HG03045 (cell line): Measurements from ENCODE around the gene PRH2.

Experiments used
- ATAC-seq: cut with Tn5 transposase; IDR thresholded peaks from one replicate; pipeline ENCODE4 v1.9.1; 2021; ENCODE audit warnings: mild to moderate bottlenecking, moderate library complexity; ENCODE audit not compliant: unreplicated experiment

The PRH2 gene

DNA sequence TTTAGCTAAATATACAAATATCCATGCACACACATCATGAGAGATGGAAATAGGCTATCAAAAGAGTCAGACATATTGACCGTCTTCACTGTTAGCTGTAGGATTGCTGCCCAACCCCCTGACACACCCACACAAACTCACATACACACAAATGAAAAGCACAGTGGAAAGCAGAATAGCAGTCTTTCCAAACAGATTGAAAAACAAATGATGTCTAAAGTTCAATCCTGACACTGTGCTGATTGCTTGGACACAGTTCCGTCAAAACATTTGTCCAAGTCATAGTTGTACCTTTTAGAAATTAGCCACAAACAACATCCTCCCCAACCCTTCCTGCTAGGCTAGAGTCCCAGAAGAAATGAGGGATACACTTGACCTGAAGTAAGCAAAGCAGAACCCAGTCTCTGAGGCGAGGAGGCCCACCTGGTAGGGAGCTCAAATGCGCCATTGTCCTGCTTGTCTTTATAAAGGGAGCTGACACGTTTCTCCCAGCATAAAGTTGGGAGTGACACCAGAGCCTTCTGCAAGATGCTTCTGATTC lies at the start of gene PRH2:
PRH2 (plus strand) TSS at position 491 of the 541 bp plus-strand sequence; CDS start at position 529, 38 bp downstream.
- ATAC-seq, result no peak

DNA sequence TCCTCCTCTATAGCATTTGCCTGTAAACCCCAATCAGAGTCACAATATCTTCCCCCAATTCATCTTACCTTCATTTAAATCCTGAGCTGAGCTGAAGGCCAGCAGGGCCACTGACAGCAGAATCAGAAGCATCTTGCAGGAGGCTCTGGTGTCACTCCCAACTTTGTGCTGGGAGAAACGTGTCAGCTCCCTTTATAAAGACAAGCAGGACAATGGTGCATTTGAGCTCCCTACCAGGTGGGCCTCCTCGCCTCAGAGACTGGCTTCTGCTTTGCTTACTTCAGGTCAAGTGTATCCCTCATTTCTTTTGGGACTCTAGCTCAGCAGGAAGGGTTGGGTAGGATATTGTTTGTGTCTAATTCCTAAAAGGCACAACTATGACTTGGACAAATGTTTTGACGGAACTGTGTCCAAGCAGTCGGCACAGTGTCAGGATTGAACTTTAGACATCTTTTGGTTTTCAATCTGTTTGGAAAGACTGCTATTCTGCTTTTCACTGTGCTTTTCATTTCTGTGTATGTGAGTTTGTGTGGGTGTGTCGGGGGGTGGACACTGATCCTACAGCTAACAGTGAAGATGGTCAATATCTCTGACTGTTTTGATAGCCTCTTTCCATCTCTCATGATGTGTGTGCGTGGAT lies 44.8 kb upstream of the PRH2 start, which contains the start of gene PRH1:
PRH1 (minus strand) TSS at position 170 of the 640 bp plus-strand sequence; CDS start at position 132, 38 bp downstream.
- ATAC-seq, result no peak

DNA sequence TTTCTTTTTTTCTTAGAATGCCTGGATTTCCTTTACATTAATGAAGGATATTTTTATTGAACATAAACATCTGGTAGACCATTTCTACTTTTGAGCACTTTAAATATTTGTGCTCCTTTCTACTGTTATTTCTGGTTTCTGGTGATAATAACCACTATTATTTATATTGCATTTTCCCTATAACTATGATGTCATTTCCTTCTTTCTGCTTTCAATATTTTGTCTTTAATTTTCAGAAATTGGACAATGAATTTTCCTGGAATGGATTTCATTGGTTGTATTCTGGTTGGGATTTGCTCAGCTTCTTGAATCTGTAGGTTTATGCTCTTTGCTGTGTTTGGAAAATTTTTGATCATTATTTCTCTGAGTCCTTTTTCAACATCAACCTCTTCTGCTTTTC lies 39.8 kb upstream of the PRH2 start:
- no peak for ATAC-seq

DNA sequence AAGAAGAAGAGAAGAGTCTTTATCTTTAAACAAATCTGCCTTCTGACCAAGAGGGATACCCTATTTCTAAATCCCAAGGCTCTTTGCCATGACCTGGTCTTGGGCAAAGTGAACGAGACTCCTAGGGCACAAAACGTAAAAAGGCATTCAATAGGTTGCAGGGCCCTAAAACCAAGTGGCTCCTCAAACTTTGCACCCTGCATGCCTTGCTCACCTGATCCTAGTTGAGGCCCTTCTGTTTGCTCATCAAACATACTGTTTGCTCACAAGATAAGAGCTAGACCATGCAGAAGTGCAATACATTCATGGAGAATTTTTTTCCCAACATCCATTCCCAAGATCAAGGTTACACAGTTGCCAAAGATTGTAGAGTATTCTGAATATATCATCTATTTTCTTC lies 37.1 kb upstream of the PRH2 start:
- no peak for ATAC-seq

DNA sequence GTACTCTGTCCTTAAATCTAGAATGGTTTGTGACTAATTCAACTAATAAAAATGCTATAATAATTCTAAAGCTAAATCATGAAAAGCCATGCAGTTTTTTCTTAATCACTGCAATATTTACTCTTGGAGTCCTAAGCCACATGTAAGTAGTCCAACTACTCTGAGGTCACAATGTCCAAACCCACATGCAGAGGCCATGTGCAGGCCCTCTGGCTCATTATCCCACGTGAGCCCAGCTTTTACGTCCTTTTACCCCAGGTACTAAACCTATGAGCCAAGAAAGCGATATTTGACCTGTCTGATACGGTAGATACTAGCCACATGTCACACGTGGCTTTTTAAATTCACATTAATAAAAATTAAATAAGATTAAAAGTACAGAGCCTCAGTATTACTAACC lies 32.2 kb upstream of the PRH2 start:
- no peak for ATAC-seq

DNA sequence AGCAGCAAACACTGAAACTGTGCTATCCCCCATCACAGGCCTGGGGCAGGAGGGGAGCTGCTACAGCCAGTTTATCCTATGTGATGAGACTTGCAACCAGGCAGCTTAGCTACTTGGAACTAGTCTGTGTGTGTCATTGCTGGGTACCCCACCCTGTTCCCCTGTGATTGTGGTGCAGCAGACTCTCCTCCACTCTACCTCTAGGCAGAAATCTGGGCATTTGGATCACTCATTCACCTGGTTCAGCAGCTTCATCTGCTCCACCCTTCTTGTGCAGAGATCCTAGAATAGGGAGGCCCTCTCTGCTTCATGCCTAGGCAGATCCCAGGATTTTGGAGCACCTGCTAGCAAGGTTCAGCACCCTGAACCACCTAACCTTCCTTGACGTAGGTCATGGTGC lies 28.5 kb upstream of the PRH2 start:
- no peak for ATAC-seq

DNA sequence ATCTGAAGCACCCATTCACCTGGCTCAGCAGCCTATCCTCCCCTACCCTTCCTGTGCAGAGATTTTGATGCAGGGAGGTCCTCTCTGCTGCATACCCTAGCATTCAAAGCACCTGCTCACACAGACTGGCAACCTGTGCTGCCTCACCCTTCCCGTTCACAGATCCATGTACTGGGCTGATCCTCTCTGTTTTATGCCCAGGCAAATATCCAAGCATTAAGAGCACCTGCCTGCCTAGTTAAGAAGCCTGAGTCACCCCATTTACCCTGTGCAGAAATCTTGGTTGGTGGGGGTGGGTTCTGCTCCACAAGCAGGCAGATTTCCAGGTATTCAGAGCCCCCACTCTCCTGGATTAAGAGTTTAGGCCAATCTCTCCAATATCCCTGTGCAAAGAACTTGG lies 28.1 kb upstream of the PRH2 start:
- ATAC-seq, result no peak

DNA sequence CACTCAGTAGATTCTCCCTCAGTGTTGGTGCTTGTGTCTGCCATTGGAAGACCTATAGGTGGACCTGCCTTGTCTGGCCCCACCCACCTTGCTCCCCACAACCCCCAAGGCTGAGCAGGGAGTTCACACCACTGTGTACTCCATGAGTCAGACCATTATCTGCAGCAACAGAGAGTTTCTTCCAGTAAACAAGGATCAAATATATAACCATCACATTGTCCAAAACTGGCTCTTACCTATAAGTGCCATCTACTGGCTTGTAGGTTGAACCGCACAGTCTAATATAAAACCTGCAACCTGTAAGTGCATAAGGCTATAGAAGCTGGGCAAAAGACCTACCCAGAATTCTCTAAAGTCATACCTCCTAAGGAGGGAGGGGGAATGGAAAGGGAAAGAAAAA lies 27.6 kb upstream of the PRH2 start:
- no peak for ATAC-seq

DNA sequence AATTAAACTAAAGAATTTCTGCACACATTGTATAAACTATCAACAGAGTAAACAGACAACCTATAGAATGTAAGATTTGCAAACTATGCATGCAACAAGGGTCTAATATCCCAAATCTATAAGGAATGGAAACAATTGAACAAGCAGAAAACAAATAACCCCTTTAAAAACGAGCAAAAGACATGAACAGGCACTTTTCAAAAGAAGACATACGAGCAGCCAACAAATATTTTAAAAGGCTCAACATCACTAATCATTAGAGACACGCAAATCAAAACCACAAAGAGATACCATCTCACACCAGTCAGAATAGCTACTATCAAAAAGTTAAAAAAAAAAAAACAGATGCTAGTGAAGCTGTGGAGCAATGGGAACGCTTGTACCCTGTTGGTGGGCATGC lies 24.4 kb upstream of the PRH2 start:
- ATAC-seq, result no peak

DNA sequence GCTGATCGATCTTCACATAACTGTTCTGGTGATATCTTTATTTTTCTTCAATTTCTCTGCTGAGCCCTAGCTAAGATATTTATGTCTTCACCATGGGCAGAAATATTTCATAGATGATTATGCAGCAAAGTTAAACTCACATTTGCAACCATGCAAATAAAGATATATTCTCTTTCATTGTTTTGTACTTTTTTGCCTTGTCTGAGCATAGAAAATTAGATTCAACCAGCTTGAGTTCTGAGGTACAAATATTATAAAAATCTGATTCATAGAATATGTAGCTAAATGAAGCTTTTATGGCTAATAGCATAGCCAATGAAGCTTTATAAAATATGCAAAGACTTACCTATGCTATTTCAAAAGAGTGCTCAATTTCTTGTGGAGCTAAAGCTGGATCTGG lies 19.6 kb upstream of the PRH2 start, which contains the start of gene TAS2R13:
TAS2R13 (minus strand) TSS at position 101 of the 400 bp plus-strand sequence. CDS start 264 bp downstream, outside the sequence.
- no peak for ATAC-seq

DNA sequence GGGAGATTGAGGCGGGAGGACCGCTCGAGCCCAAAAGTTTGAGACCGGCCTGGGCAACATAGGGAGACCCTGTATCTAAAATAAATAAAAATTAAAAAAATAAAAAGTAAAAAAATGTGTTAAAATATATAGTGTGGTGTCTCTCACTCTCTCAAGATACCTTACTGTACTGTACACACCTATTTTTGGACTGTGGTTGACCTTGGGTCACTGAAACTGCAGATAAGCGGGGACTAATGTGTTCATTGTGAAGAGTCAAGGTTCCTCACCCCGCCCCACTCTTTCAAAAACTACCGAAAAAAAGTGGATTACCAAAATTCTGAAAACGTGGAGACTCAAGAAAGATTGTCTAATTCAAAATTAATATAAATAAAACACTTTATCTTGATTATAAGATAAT lies 18.7 kb upstream of the PRH2 start:
- no peak for ATAC-seq

DNA sequence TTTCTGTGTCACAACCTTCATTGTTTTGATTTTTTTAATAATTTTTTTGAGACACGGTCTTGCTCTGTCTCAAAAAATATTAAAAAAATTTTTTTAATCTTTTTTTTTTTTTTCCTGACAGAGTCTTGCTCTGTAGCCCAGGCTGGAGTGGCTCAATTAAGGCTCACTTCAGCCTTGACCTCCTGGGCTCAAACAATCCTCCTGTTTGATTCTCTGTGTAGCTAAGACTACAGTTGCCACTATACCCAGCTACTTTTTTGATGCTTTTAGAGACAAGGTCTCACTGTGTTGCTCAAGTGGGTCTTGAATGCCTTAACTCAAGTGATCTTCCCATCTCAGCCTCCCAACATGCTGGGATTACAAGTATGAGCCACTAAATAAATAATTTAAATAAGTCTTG lies 9.2 kb upstream of the PRH2 start:
- no peak for ATAC-seq

DNA sequence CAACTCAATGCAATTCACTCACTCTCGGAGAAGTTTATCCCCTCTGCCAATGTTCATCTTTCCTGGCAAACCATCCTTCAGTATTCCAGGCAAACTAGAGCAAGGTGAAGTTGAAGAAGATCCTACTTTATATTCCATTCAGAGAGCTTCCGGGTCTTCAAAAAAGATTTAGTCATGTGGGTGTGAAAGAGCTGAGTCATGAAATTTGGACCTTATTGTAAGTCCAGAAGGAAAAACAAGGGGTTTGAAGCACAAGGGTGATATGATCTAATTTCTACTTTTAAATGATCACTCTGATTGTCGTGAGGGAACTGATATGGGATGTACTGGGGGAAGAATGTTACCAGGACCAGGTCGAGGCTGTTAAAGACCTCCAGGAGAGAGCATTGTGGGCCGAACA lies 2.8 kb upstream of the PRH2 start:
- ATAC-seq, result no peak

DNA sequence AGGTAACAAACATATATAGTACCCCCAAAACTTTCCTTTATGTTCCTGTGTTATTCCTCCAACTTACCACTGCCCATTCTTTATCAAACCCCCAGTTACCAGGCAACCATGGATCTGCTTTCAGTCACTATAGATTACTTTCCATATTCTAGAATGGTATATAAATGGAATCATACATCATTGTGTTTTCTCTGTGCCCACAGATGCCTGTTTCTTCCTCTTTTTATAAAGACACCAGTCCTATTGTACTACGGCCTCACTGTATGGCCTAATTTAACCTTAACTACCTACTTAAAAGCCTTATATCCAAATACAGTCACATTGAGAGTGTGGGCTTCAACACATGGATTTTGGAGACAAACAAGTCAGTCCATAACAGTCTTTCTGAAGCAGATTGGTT lies 7.5 kb downstream of the PRH2 start:
- ATAC-seq, result no peak

DNA sequence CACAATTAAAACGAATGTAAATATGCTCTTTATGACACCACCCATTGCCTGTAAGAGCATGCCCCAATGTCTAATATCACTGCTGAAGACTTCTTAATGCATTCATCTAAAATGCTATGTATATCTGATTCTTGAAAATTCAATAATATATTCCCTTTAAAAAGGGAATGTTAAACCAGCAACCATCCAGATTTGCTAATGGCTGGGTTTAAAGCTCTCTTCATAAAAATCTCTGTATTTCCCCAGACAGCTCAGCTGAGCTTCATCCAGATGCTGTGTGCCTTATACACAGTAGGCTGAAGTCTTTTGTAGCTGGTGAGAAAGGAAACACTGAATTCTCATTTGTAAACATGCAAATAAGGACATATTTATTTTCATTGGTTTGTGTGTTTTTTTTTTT lies 10.1 kb downstream of the PRH2 start, which contains the start of gene TAS2R14:
TAS2R14 (minus strand) TSS at position 101 of the 400 bp plus-strand sequence; CDS start at position 45, 56 bp downstream.
- no peak for ATAC-seq

DNA sequence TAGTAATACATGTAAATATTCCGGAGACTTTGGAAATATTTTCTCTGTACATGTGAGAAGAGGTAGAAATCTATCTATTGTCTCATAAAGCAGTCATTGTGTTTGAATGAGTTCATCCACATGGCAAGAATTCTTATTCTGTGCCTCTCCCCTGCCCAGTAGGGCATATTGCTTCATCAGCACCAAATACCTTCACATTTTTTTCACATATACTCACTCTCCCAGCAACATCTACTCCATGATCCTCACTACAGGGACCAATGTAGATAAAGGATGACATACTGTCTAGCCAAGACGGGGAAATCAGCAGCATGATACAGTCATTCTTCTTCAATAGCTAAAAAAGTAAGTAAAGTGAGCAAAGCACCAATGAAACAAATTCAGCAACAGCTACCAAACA lies 11.4 kb downstream of the PRH2 start:
- ATAC-seq, result no peak

DNA sequence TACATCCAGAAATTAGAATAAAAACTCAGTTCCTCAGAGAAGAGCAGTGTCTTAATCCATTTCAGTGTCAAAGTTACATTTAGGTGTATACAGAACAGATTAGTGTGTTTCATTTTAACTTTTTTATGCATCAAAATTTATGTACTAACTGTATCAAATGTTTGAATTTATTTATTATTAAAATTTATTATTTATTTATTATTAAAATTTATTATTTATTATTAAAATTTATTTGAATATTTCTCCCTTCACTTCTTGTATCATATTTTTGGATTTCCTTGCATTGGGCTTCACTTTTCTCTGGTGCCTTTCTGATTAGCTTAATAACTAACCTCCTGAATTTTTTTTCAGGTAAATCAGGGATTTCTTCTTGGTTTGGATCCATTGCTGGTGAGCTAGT lies 12.3 kb downstream of the PRH2 start:
- no peak for ATAC-seq

DNA sequence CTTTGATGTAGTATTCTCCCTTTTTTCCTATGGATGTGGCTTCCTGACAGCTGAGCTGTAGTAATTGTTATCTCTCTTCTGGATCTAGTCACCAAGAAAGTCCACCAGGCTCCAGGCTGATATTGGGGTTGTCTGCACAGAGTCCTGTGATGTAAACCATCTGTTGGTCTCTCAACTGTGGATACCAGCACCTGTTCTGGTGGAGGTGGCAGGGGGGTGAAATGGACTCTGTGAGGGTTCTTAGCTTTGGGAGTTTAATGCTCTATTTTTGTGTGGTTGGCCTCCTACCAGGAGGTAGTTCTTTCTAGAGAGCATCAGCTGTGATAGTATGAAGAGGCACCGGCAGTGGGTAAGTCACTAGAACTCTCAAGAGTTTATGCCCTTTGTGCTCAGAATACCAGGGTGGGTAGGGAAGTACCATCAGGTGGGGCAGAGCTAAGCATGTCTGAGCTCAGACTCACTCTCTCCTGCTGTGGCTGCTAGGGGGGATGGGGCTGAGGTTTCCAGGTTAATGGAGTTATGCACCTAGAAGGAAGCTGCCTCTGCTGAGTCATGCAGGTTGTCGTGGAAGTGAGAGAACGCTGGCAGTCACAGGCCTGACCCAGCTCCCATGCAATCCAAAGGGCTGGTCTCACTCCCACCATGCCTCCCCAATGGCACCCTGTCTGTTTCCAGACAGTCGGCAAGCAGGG lies 13.0 kb downstream of the PRH2 start:
- no peak for ATAC-seq

DNA sequence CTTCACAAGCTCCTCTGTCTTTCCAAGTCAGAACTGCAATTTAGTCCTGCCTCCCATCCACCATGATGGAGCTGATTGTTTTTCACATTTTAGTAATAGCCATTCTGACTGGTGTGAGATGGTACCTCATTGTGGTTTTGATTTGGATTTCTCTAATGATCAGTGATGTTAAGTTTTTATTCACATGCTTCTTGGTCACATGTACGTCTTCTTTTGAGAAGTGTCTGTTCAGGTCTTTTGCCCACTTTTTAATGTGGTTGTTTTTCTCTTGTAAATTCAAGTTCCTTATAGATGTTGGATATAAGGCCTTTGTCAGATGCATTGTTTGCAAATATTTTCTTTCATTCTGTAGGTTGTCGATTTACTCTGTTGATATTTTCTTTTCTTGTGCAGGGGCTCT lies 14.1 kb downstream of the PRH2 start:
- ATAC-seq, result no peak

DNA sequence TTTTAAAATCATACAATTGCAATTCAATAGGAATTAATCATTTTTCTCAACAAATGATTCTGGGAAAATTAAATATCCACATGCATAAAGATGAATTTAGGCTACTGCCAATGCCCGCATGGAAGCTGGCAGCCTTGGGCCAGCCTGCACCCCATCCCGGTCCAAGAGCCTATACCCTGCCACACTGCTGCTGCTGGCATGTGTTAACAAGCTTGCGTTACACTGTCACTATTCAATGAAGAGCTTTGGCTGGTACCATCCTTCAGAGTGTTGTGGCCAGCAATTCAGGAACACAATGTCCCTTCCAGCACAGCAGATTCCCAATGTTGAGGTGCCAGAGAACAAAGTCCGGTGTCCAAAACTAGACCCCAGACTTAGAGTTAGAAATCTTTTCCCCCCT lies 23.6 kb downstream of the PRH2 start:
- ATAC-seq, result no peak

DNA sequence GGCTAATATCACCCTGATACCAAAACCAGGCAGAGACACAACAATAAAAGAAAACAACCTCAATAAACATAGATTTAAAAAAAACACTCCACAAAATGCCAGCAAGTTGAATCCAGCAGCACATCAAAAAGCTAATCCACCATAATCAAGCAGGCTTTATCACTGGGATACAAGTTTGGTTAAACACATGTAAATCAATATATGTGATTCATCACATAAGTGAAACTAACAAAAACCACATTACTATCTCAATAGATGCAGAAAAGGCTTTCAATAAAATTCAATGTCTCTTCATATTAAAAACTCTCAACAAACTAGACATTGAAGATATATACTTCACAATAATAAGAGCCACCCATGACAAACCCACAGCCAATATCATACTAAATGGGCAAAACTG lies 27.0 kb downstream of the PRH2 start:
- ATAC-seq, result no peak

DNA sequence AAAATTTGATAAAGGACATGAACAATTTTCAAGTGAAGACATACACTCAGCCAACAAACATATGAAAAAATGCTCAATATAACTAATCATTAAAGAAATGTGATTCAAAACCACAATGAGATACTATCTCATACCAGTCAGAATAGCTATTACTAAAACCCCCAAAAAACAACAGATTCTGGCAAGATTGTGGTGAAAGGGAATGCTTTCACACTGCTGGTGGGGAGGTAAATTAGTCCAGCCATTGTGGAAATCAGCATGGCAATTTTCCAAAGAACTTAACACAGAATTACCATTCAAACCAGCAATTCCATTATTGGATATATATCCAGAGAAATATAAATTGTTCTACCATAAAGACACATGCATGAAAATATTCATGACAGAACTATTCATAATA lies 28.7 kb downstream of the PRH2 start:
- no peak for ATAC-seq
